Peyer's patch (tissue), 4 donors: ENCODE data around the gene JADE2.

Source experiments
- CTCF ChIP-seq, 6 experiments: fragments of 450-650 bp in 4 of 6; fragments of 200-600 bp in 2 of 6; sonication (generic) in 1 of 6; IDR thresholded peaks; one replicate each; pipeline ENCODE4 v1.5.1; 2017 to 2019; ENCODE audit warnings: antibody characterized with exemption in 6 of 6, mild to moderate bottlenecking in 3 of 6, moderate library complexity in 1 of 6
- POLR2A ChIP-seq, 2 donors: fragments of 450-650 bp; IDR thresholded peaks; one replicate each; pipeline ENCODE4 v1.5.1; 2017; ENCODE audit warnings: antibody characterized with exemption in 2 of 2, mild to moderate bottlenecking in 2 of 2, moderate library complexity in 2 of 2

- TF ChIP-seq CTCF (IDR thresholded peaks at IDR 0.05) (peak in 3 of 6 experiments; percentile 51 to 61 (median 55)), POLR2A (IDR thresholded peaks at IDR 0.05) (no peak)
Observed at GRCh38 chr5:134511796-134512660, 13.4 kb upstream of the JADE2 start.
